Kidney epithelial cell (primary cell): ENCODE measurements around the gene SNAPC3. TPM values are rescaled to one million over a fixed set of nuclear protein-coding genes. Genes with fewer than 3 reads are reported as not detected.

Source experiments
- DNase-seq: peaks from one replicate; pipeline ENCODE4 v3.0.0-alpha.2; 2010; ENCODE audit warnings: low read depth
- H3K27me3 ChIP-seq: 2 replicates; pipeline ENCODE4 v1.6.0; 2011; ENCODE audit warnings: low read length; ENCODE audit not compliant: control insufficient read depth, insufficient read depth
- H3K36me3 ChIP-seq: 2 replicates; pipeline ENCODE4 v1.5.1; 2011; ENCODE audit warnings: low read length; ENCODE audit not compliant: control insufficient read depth, insufficient read depth
- H3K4me3 ChIP-seq: 2 replicates; pipeline ENCODE4 v1.5.1; 2011; ENCODE audit warnings: low read depth, mild to moderate bottlenecking, control low read depth, low read length
- CTCF ChIP-seq: IDR thresholded peaks from 2 replicates; pipeline ENCODE4 v1.5.1; 2011; ENCODE audit warnings: mild to moderate bottlenecking, moderate library complexity, low read length, control low read depth, inconsistent platforms; ENCODE audit not compliant: insufficient read depth, poor library complexity, severe bottlenecking
- total RNA-seq: library from RNA; depleted of rRNA; stranded (reverse); fragments of >200 nt; gene quantifications from 2 replicates; pipeline ENCODE4 v1.2.3, GENCODE V29; 2015

SNAPC3 gene
- total RNA-seq, 1 donor from 2014 or later: 23.2 TPM

DNA sequence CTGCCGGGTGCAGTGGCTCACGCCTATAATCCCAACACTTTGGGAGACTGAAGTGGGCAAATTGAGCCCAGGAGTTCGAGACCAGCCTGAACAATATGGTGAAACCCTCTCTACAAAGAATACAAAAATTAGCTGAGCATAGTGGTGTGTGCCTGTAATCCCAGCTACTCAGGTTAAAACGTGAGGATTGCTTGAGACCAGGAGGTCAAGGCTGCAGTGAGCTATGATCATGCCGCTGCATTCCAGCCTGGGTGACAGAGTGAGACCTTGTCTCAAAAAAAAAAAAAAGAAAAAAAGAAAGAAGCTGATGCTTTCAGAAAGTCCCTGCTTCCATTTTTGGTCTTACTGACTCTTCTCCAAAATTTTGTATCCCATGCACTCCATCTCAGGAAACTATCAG, 31.3 kb downstream of the SNAPC3 start:
- H3K36me3 ChIP-seq: peaks cover 1% of the 10 kb centered on the region
- no peak for TF ChIP-seq CTCF
- no peak for DNase-seq
- no peaks in the 10 kb centered on the region for H3K27me3 ChIP-seq
- no peak overlapping the region for H3K4me3 ChIP-seq

DNA sequence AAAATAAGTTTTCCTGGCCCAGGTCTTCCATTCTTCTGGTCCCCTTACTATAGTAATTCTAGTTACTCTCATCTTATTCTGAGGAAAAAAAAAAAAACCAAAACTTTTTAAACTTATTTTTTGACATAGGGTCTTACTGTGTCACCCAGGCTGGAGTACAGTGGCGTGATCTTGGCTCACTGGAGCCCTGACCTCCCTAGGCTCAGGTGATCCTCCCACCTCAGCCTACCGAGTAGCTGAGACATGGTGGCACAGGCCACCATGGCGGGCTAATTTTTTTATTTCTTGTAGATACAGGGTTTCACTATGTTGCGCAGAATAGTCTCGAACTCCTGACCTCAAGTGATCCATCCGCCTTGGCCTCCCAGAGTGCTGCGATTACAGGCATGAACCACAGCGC, 38.4 kb downstream of the SNAPC3 start:
- no peaks in the 10 kb centered on the region for H3K36me3 ChIP-seq
- TF ChIP-seq CTCF: no peak
- DNase-seq: no peak
- no peaks in the 10 kb centered on the region for H3K27me3 ChIP-seq
- H3K4me3 ChIP-seq: no peak overlapping the region

GRCh38 chr9:15461601-15462000, 38.9 kb downstream of the SNAPC3 start:
- Histone ChIP-seq H3K36me3 (no peaks in the 10 kb centered on the region), H3K4me3 (no peak overlapping the region), H3K27me3 (no peaks in the 10 kb centered on the region)
- DNase-seq: no peak
- TF ChIP-seq CTCF: no peak

DNA sequence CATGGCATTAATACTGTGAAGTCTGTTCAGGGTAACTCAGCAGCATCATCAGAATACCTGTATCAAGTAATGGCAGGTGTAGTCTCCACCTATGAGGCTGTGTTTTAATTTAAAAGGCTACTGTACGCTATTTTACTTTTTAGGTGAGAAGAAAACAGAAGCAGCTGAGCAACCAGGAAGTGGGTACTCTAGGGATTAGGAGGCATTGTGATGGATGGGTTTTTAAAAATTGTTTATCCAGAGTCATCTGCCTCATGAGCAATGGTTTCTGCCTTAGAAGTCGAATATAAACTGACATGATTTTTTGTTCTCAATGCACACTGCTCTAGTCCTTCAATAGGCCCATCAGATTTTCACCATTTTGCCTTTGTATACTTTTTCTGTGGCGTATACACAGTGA, 45.5 kb downstream of the SNAPC3 start:
- no peaks in the 10 kb centered on the region for H3K36me3 ChIP-seq
- H3K27me3 ChIP-seq: no peaks in the 10 kb centered on the region
- H3K4me3 ChIP-seq: no peak overlapping the region
- DNase-seq: no peak
- TF ChIP-seq CTCF: no peak

DNA sequence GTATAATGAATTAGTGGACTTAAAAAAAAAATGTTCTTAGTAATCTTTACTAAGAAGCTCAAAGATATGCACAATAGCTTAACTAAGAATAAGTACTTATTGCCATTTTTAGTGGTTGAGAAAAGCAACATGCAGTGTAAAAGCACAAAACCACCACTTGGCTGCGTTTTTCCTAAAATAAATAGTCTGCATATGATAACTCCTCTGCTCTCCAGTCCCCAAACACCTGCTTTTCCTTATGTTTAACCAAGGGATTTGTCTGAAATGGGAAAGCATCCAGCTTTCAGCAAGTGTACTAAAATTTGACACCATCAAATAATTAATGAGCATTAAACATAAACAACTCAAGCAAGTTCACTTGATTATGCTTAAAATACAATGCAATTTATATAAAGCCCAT, 46.7 kb downstream of the SNAPC3 start:
- Histone ChIP-seq H3K36me3 (no peaks in the 10 kb centered on the region), H3K27me3 (no peaks in the 10 kb centered on the region), H3K4me3 (no peak overlapping the region)
- TF ChIP-seq CTCF: no peak
- no peak for DNase-seq

DNA sequence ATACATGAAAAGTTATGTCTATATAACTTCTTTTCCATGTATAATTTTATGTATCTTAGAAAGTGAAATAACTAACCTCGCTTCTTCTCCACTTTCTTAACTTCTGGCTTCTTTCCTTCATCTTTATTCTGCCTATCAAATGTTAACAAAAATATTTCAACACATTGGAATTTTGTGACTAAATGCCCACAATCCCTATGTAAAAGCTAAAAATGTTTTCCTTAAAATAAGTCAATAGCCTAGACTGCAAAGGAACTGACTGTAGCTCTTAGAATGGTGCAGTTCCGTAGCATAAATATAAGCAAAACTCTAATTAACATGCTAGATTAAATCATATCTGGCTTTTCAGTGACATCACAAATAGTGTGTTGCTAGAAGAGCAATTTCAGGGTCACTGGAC, 47.2 kb downstream of the SNAPC3 start:
- H3K27me3 ChIP-seq: no peaks in the 10 kb centered on the region
- no peaks in the 10 kb centered on the region for H3K36me3 ChIP-seq
- no peak for TF ChIP-seq CTCF
- no peak for DNase-seq
- H3K4me3 ChIP-seq: no peak overlapping the region
